Neural progenitor cell (in vitro differentiated cells): Measurements from ENCODE around the gene KAT14. TPM values are rescaled to one million over a fixed set of nuclear protein-coding genes. Genes with fewer than 3 reads are reported as not detected.

Experiments used
- DNase-seq: peaks from one replicate; pipeline ENCODE4 v3.0.0-alpha.2; 2016; ENCODE audit warnings: low spot score
- H2AFZ ChIP-seq: fragments of 200-600 bp; sonication (generic); replicated peaks from 2 replicates; pipeline ENCODE4 v1.6.1; 2016; ENCODE audit warnings: antibody characterized with exemption
- H3F3A ChIP-seq: fragments of 200-600 bp; sonication (generic); 2 replicates; pipeline ENCODE4 v1.6.1; 2016; ENCODE audit warnings: antibody characterized with exemption, low read depth
- H3K27ac ChIP-seq: fragments of 200-600 bp; sonication (generic); 2 replicates; pipeline ENCODE4 v1.5.1; 2016; ENCODE audit warnings: mild to moderate bottlenecking
- H3K27me3 ChIP-seq: fragments of 200-600 bp; sonication (generic); 2 replicates; pipeline ENCODE4 v1.6.1; 2016; ENCODE audit warnings: mild to moderate bottlenecking, moderate library complexity
- H3K36me3 ChIP-seq: fragments of 200-600 bp; sonication (generic); 2 replicates; pipeline ENCODE4 v1.5.1; 2016
- H3K4me1 ChIP-seq: fragments of 200-600 bp; sonication (generic); 2 replicates; pipeline ENCODE4 v1.6.1; 2016; ENCODE audit warnings: mixed run types
- H3K4me2 ChIP-seq: fragments of 200-600 bp; sonication (generic); 2 replicates; pipeline ENCODE4 v1.6.1; 2016
- H3K4me3 ChIP-seq: fragments of 200-600 bp; sonication (generic); 2 replicates; pipeline ENCODE4 v1.5.1; 2016
- H3K79me2 ChIP-seq: fragments of 200-600 bp; sonication (generic); 2 replicates; pipeline ENCODE4 v1.6.1; 2016; ENCODE audit warnings: low read depth
- H3K9ac ChIP-seq: fragments of 200-600 bp; sonication (generic); 2 replicates; pipeline ENCODE4 v1.6.1; 2016
- H3K9me3 ChIP-seq: fragments of 200-600 bp; sonication (generic); 2 replicates; pipeline ENCODE4 v1.5.1; 2016; ENCODE audit warnings: low read depth
- H4K20me1 ChIP-seq: fragments of 200-600 bp; sonication (generic); 2 replicates; pipeline ENCODE4 v1.6.1; 2016; ENCODE audit warnings: low read depth
- H3K27ac Mint-ChIP-seq: 3 replicates; pipeline ENCODE4 v1.8.0; 2021; ENCODE audit warnings: mixed read lengths
- H3K27me3 Mint-ChIP-seq: 2 replicates; pipeline ENCODE4 v1.8.0; 2022; ENCODE audit warnings: low read depth, mild to moderate bottlenecking, inconsistent platforms, moderate library complexity, mixed read lengths; ENCODE audit not compliant: insufficient read depth
- H3K36me3 Mint-ChIP-seq: 3 replicates; pipeline ENCODE4 v1.8.0; 2021; ENCODE audit warnings: mixed read lengths
- H3K4me1 Mint-ChIP-seq: 3 replicates; pipeline ENCODE4 v1.8.0; 2021; ENCODE audit warnings: mixed read lengths
- H3K4me3 Mint-ChIP-seq: 3 replicates; pipeline ENCODE4 v1.8.0; 2021; ENCODE audit warnings: mild to moderate bottlenecking, moderate library complexity, mixed read lengths
- H3K9me3 Mint-ChIP-seq: 3 replicates; pipeline ENCODE4 v1.8.0; 2020; ENCODE audit warnings: mixed read lengths
- CTCF ChIP-seq: fragments of 200-600 bp; sonication (generic); IDR thresholded peaks from 2 replicates; pipeline ENCODE4 v1.5.1; 2017; ENCODE audit warnings: antibody characterized with exemption, mild to moderate bottlenecking
- EZH2 ChIP-seq: fragments of 200-600 bp; sonication (generic); IDR thresholded peaks from 2 replicates; pipeline ENCODE4 v1.6.1; 2017; ENCODE audit warnings: antibody characterized with exemption, mild to moderate bottlenecking, moderate library complexity
- EZH2phosphoT487 ChIP-seq: fragments of 200-600 bp; sonication (generic); IDR thresholded peaks from 2 replicates; pipeline ENCODE4 v1.6.1; 2017; ENCODE audit warnings: antibody characterized with exemption
- total RNA-seq: library from RNA; depleted of rRNA; stranded (reverse); fragments of >200 nt; gene quantifications from 2 replicates; pipeline ENCODE4 v1.2.3, GENCODE V29; 2015; ENCODE audit warnings: low replicate concordance

Gene KAT14
- total RNA-seq, 1 donor from 2014 or later, result 28.5 TPM

GRCh38 chr20:18165553-18165952 lies 27.9 kb downstream of the KAT14 start:
- H3K27ac Mint-ChIP-seq, result no peak overlapping the region
- H4K20me1 ChIP-seq, result peaks cover 11% of the 10 kb centered on the region
- no peak overlapping the region for H2AFZ ChIP-seq
- H3K9me3 ChIP-seq, result no peaks in the 10 kb centered on the region
- H3K27ac ChIP-seq, result no peak overlapping the region
- H3K4me1 Mint-ChIP-seq, result peaks cover 14% of the 10 kb centered on the region
- peaks cover 5% of the 10 kb centered on the region for H3F3A ChIP-seq
- H3K27me3 Mint-ChIP-seq, result no peaks in the 10 kb centered on the region
- TF ChIP-seq EZH2 (no peak), CTCF (no peak), EZH2phosphoT487 (no peak)
- H3K4me3 Mint-ChIP-seq, result no peak overlapping the region
- H3K36me3 Mint-ChIP-seq, result peaks cover 33% of the 10 kb centered on the region
- H3K4me2 ChIP-seq, result no peak overlapping the region
- DNase-seq, result no peak
- peaks cover 9% of the 10 kb centered on the region for H3K36me3 ChIP-seq
- H3K9ac ChIP-seq, result no peak overlapping the region
- H3K4me3 ChIP-seq, result no peak overlapping the region
- peaks cover 53% of the 10 kb centered on the region for H3K79me2 ChIP-seq
- H3K4me1 ChIP-seq, result peaks cover 27% of the 10 kb centered on the region
- H3K27me3 ChIP-seq, result no peaks in the 10 kb centered on the region
- no peaks in the 10 kb centered on the region for H3K9me3 Mint-ChIP-seq

GRCh38 chr20:18166241-18166881 lies 28.7 kb downstream of the KAT14 start:
- H3K36me3 ChIP-seq, result peaks cover 9% of the 10 kb centered on the region
- H3K9ac ChIP-seq, result no peak overlapping the region
- no peak overlapping the region for H2AFZ ChIP-seq
- peak overlapping the region; percentile 33 for H3K4me2 ChIP-seq
- Mint-ChIP-seq H3K27ac (no peak overlapping the region), H3K4me1 (peaks cover 14% of the 10 kb centered on the region), H3K9me3 (no peaks in the 10 kb centered on the region), H3K4me3 (no peak overlapping the region), H3K27me3 (no peaks in the 10 kb centered on the region), H3K36me3 (peaks cover 39% of the 10 kb centered on the region)
- peaks cover 11% of the 10 kb centered on the region for H4K20me1 ChIP-seq
- no peaks in the 10 kb centered on the region for H3K27me3 ChIP-seq
- H3K9me3 ChIP-seq, result no peaks in the 10 kb centered on the region
- H3K79me2 ChIP-seq, result peaks cover 61% of the 10 kb centered on the region
- H3F3A ChIP-seq, result peaks cover 5% of the 10 kb centered on the region
- DNase-seq, result no peak
- H3K4me1 ChIP-seq, result peaks cover 27% of the 10 kb centered on the region
- H3K27ac ChIP-seq, result peak overlapping the region; percentile 55
- no peak for TF ChIP-seq CTCF
- no peak for TF ChIP-seq EZH2phosphoT487
- no peak for TF ChIP-seq EZH2
- no peak overlapping the region for H3K4me3 ChIP-seq

- H3K27me3 Mint-ChIP-seq, result no peaks in the 10 kb centered on the region
- DNase-seq, result no peak
- Histone ChIP-seq H4K20me1 (peaks cover 11% of the 10 kb centered on the region), H3K79me2 (peaks cover 64% of the 10 kb centered on the region), H3K9me3 (no peaks in the 10 kb centered on the region), H3K36me3 (peaks cover 9% of the 10 kb centered on the region), H3K4me2 (peak overlapping the region; percentile 15), H2AFZ (no peak overlapping the region), H3K4me1 (peaks cover 27% of the 10 kb centered on the region), H3K27ac (no peak overlapping the region), H3K9ac (no peak overlapping the region), H3F3A (peaks cover 5% of the 10 kb centered on the region), H3K4me3 (no peak overlapping the region), H3K27me3 (no peaks in the 10 kb centered on the region)
- H3K4me1 Mint-ChIP-seq, result peaks cover 14% of the 10 kb centered on the region
- no peak overlapping the region for H3K27ac Mint-ChIP-seq
- no peak for TF ChIP-seq CTCF
- TF ChIP-seq EZH2, result no peak
- TF ChIP-seq EZH2phosphoT487, result no peak
- peaks cover 38% of the 10 kb centered on the region for H3K36me3 Mint-ChIP-seq
- H3K9me3 Mint-ChIP-seq, result no peaks in the 10 kb centered on the region
- no peak overlapping the region for H3K4me3 Mint-ChIP-seq
Observed at GRCh38 chr20:18166950-18167349, 29.3 kb downstream of the KAT14 start.
